Left ventricle myocardium inferior (tissue), 1 donor: ENCODE data around the gene SDCBP2. TPM values are rescaled to one million over a fixed set of nuclear protein-coding genes. Genes with fewer than 3 reads are reported as not detected.

Experiments
- DNase-seq: peaks from one replicate; pipeline ENCODE4 v3.0.0-alpha.2; 2020
- H3K27ac ChIP-seq: fragments of 200-600 bp; replicated peaks from 2 replicates; pipeline ENCODE4 v1.8.0; 2021
- H3K27me3 ChIP-seq: fragments of 200-600 bp; 2 replicates; pipeline ENCODE4 v1.8.0; 2021; ENCODE audit warnings: low read depth
- H3K36me3 ChIP-seq: fragments of 200-600 bp; 2 replicates; pipeline ENCODE4 v1.8.0; 2021
- H3K4me1 ChIP-seq: fragments of 200-600 bp; 2 replicates; pipeline ENCODE4 v1.8.0; 2021
- H3K4me3 ChIP-seq: fragments of 200-600 bp; 2 replicates; pipeline ENCODE4 v1.8.0; 2021; ENCODE audit warnings: mild to moderate bottlenecking, moderate library complexity
- H3K9me3 ChIP-seq: fragments of 200-600 bp; replicated peaks from 2 replicates; pipeline ENCODE4 v1.8.0; 2021
- CTCF ChIP-seq: fragments of 200-600 bp; IDR thresholded peaks from 2 replicates; pipeline ENCODE4 v1.8.0; 2021; ENCODE audit warnings: antibody characterized with exemption, mild to moderate bottlenecking, borderline replicate concordance
- intact Hi-C: fragments of 100-400 bp; cut with micrococcal nuclease; formaldehyde crosslinking; loops from one replicate; pipeline ENCODE4 v1.11.0; 2022
- total RNA-seq: library from RNA; stranded (reverse); fragmentation: NEBNext Ultra II Directional; extraction: Animal tissue kit (Norgen Biotek cat#: 25700); gene quantifications from one replicate; pipeline ENCODE4 v1.2.1, GENCODE V29; 2021
- donor health status: DM: no; HTN: yes; CAD: no; lungs with severe emphysema.

The SDCBP2 gene
- total RNA-seq, 1 donor from 2014 or later = 2.2 TPM

GRCh38 chr20:1265916-1266166 lies 63.1 kb downstream of the SDCBP2 start:
- intact Hi-C loops = no loop called here
- peaks cover 37% of the 10 kb centered on the region for H3K4me1 ChIP-seq
- H3K36me3 ChIP-seq = no peaks in the 10 kb centered on the region
- H3K4me3 ChIP-seq = peak overlapping the region; percentile 92
- no peaks in the 10 kb centered on the region for H3K9me3 ChIP-seq
- peak overlapping the region; percentile 70 for H3K27ac ChIP-seq
- no peak for TF ChIP-seq CTCF
- DNase-seq = no peak
- peaks cover 10% of the 10 kb centered on the region for H3K27me3 ChIP-seq

GRCh38 chr20:1265226-1265915 lies 63.6 kb downstream of the SDCBP2 start:
- no peak for TF ChIP-seq CTCF
- H3K27me3 ChIP-seq = peaks cover 15% of the 10 kb centered on the region
- intact Hi-C loops = no loop called here
- peak overlapping the region; percentile 70 for H3K27ac ChIP-seq
- no peak for DNase-seq
- peak overlapping the region; percentile 92 for H3K4me3 ChIP-seq
- H3K4me1 ChIP-seq = peaks cover 37% of the 10 kb centered on the region
- H3K9me3 ChIP-seq = no peaks in the 10 kb centered on the region
- H3K36me3 ChIP-seq = no peaks in the 10 kb centered on the region

- Histone ChIP-seq H3K27me3 (peaks cover 17% of the 10 kb centered on the region), H3K27ac (no peak overlapping the region), H3K9me3 (no peaks in the 10 kb centered on the region), H3K4me3 (no peak overlapping the region), H3K36me3 (no peaks in the 10 kb centered on the region), H3K4me1 (peaks cover 37% of the 10 kb centered on the region)
- DNase-seq = no peak
- no peak for TF ChIP-seq CTCF
- intact Hi-C loops = no loop called here
Measured at GRCh38 chr20:1264727-1265126, 64.2 kb downstream of the SDCBP2 start.

GRCh38 chr20:1263853-1264252 lies 65.1 kb downstream of the SDCBP2 start:
- no peak overlapping the region for H3K4me3 ChIP-seq
- H3K9me3 ChIP-seq = no peaks in the 10 kb centered on the region
- H3K4me1 ChIP-seq = peaks cover 34% of the 10 kb centered on the region
- TF ChIP-seq CTCF = no peak
- H3K36me3 ChIP-seq = no peaks in the 10 kb centered on the region
- intact Hi-C loops = no loop called here
- peaks cover 17% of the 10 kb centered on the region for H3K27me3 ChIP-seq
- H3K27ac ChIP-seq = no peak overlapping the region
- no peak for DNase-seq

Other genes with a start within 250 kb of the SDCBP2 start
- gene PSMF1, start 210.5 kb downstream of the SDCBP2 start, total RNA-seq = 124 TPM
- gene TMEM74B, start 144.2 kb downstream of the SDCBP2 start, total RNA-seq = 4.2 TPM
- 0.41 TPM for gene C20orf202, start 125.7 kb downstream of the SDCBP2 start, total RNA-seq
- gene RAD21L1, start 103.1 kb downstream of the SDCBP2 start, total RNA-seq = not detected
- 11.2 TPM for gene SNPH, start 62.8 kb downstream of the SDCBP2 start, total RNA-seq
- 124 TPM for gene FKBP1A, start 63.9 kb upstream of the SDCBP2 start, total RNA-seq
- 56.6 TPM for gene NSFL1C, start 137.7 kb upstream of the SDCBP2 start, total RNA-seq
- gene SIRPB2, start 162.3 kb upstream of the SDCBP2 start, total RNA-seq = 3.2 TPM
- not detected for gene SIRPD, start 228.6 kb upstream of the SDCBP2 start, total RNA-seq